Measurements from ENCODE around the gene PRKAR2A. TPM values are rescaled to one million over a fixed set of nuclear protein-coding genes. Genes with fewer than 3 reads are reported as not detected.

Gene PRKAR2A
- total RNA-seq, 1 donor: 47.4 TPM

DNA sequence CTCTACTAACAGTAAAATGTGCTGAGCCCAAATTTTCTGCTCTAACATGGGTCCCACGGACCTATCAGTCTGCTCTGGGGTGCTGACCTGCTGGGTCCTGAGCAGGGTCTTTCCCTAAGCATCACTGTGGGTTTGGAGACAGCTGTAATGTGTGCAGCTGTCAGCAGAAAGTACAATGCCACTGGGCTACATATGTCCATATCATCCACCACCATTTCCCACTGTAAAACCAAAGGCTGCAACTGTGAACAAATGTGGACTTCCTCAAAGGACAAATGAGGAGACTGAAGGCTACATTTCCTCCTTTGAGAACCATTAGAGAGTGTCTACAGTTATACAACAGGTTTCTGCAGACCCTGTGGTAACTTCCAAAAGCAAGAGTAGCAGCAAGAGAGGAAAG lies 96.8 kb downstream of the PRKAR2A start:
- Histone ChIP-seq H3K4me3 (ENCODE audit: insufficient read depth, low read length) (no peak overlapping the region), H4K20me1 (ENCODE audit: insufficient read depth, low read length) (no peaks in the 10 kb centered on the region), H2AFZ (ENCODE audit: low read length) (no peak overlapping the region), H3K9me3 (ENCODE audit: low read depth, low read length) (no peaks in the 10 kb centered on the region), H3K4me2 (ENCODE audit: insufficient read depth, low read length) (no peak overlapping the region), H3K27me3 (ENCODE audit: insufficient read depth, low read length) (no peaks in the 10 kb centered on the region), H3K36me3 (ENCODE audit: insufficient read depth, low read length) (peaks cover 38% of the 10 kb centered on the region), H3K4me1 (ENCODE audit: insufficient read depth, low read length) (no peaks in the 10 kb centered on the region), H3K27ac (ENCODE audit: low read depth, low read length) (no peak overlapping the region), H3K79me2 (ENCODE audit: insufficient read depth, low read length) (no peaks in the 10 kb centered on the region)
- no peak for DNase-seq (ENCODE audit: insufficient read length, low spot score, missing footprints)
- TF ChIP-seq, protein P1, sequence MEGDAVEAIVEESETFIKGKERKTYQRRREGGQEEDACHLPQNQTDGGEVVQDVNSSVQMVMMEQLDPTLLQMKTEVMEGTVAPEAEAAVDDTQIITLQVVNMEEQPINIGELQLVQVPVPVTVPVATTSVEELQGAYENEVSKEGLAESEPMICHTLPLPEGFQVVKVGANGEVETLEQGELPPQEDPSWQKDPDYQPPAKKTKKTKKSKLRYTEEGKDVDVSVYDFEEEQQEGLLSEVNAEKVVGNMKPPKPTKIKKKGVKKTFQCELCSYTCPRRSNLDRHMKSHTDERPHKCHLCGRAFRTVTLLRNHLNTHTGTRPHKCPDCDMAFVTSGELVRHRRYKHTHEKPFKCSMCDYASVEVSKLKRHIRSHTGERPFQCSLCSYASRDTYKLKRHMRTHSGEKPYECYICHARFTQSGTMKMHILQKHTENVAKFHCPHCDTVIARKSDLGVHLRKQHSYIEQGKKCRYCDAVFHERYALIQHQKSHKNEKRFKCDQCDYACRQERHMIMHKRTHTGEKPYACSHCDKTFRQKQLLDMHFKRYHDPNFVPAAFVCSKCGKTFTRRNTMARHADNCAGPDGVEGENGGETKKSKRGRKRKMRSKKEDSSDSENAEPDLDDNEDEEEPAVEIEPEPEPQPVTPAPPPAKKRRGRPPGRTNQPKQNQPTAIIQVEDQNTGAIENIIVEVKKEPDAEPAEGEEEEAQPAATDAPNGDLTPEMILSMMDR (IDR thresholded peaks at IDR 0.05; ENCODE audit: extremely low read depth, low read depth, low read length): no peak

DNA sequence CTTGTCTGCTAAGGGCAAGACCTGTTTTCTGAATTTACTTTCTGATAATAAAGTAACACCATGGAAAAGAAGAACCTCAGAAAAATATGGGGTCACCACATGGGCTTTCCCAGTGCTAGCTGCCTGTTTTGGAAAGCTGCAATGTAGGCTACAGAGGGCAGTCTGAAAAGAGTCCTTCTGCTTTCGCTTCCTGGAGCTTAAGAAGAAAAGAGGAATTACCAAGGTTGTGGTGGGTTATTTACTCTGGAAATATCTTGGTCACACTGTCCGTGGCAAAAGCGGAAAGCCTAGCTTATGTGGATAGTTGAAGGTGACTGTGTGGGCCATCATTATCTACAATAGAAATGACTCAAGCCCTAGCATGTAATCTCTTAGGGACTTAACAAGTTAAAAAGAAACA lies 98.9 kb downstream of the PRKAR2A start:
- Histone ChIP-seq H3K4me2 (ENCODE audit: insufficient read depth, low read length) (no peak overlapping the region), H3K27me3 (ENCODE audit: insufficient read depth, low read length) (no peaks in the 10 kb centered on the region), H3K4me3 (ENCODE audit: insufficient read depth, low read length) (no peak overlapping the region), H4K20me1 (ENCODE audit: insufficient read depth, low read length) (no peaks in the 10 kb centered on the region), H3K36me3 (ENCODE audit: insufficient read depth, low read length) (peaks cover 44% of the 10 kb centered on the region), H3K79me2 (ENCODE audit: insufficient read depth, low read length) (no peaks in the 10 kb centered on the region), H2AFZ (ENCODE audit: low read length) (no peak overlapping the region), H3K9me3 (ENCODE audit: low read depth, low read length) (no peaks in the 10 kb centered on the region), H3K4me1 (ENCODE audit: insufficient read depth, low read length) (no peaks in the 10 kb centered on the region), H3K27ac (ENCODE audit: low read depth, low read length) (no peak overlapping the region)
- TF ChIP-seq, protein P1 (IDR thresholded peaks at IDR 0.05; ENCODE audit: extremely low read depth, low read depth, low read length): no peak
- DNase-seq (ENCODE audit: insufficient read length, low spot score, missing footprints): no peak

DNA sequence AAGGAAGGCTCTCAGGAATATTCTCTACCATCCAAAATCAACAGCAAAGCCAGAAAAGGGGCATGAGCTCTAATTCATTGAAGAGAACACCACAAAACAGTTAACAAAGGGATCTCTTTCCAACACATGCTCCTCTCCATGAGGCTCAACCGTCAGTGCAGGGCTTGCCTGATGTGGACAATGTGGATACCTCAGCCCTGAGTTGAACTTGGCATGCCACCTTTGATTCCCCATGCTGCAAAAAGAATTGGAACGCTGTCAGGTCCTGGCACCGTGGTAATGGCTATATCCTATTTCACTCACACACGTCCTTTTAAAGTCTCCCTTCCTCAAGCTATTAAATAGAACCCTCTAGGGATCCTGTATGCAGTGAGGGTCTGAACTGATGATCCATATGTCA lies 100.0 kb downstream of the PRKAR2A start:
- Histone ChIP-seq H3K36me3 (ENCODE audit: insufficient read depth, low read length) (peaks cover 44% of the 10 kb centered on the region), H3K27me3 (ENCODE audit: insufficient read depth, low read length) (no peaks in the 10 kb centered on the region), H3K4me1 (ENCODE audit: insufficient read depth, low read length) (no peaks in the 10 kb centered on the region), H3K4me2 (ENCODE audit: insufficient read depth, low read length) (no peak overlapping the region), H3K4me3 (ENCODE audit: insufficient read depth, low read length) (no peak overlapping the region), H3K79me2 (ENCODE audit: insufficient read depth, low read length) (no peaks in the 10 kb centered on the region), H2AFZ (ENCODE audit: low read length) (no peak overlapping the region), H3K27ac (ENCODE audit: low read depth, low read length) (no peak overlapping the region), H3K9me3 (ENCODE audit: low read depth, low read length) (no peaks in the 10 kb centered on the region), H4K20me1 (ENCODE audit: insufficient read depth, low read length) (no peaks in the 10 kb centered on the region)
- DNase-seq (ENCODE audit: insufficient read length, low spot score, missing footprints): no peak
- TF ChIP-seq, protein P1 (IDR thresholded peaks at IDR 0.05; ENCODE audit: extremely low read depth, low read depth, low read length): no peak

DNA sequence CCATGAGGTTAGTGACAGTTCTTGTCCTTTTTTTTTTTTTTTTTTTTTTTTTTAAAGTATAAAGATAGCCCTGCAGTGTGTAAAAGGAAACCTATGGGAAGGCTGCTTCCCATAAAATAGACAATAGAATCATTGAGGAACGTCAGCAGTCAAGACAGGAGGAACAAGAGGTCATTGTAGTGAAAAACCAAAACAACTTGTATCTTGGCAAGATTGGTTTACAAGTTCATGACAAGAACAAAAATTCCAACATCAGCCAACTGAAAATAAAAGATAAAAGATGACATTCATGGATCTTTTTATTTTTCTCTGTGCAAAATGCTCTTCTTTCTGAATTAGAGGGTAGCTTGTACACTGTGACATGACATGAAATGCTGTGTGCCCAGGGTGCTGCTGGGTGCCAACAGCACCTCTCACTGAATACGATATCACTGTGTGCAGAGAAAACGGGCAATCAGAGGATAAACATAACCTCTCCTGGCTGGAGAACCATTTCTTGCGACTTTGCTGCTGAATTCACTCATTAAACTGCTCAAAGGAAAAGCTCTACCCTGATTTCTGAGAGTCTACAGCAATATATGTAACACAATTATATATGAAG lies 100.6 kb downstream of the PRKAR2A start:
- H3K9me3 ChIP-seq (ENCODE audit: low read depth, low read length): no peaks in the 10 kb centered on the region
- H3K27me3 ChIP-seq (ENCODE audit: insufficient read depth, low read length): no peaks in the 10 kb centered on the region
- peaks cover 39% of the 10 kb centered on the region for H3K36me3 ChIP-seq (ENCODE audit: insufficient read depth, low read length)
- no peaks in the 10 kb centered on the region for H3K79me2 ChIP-seq (ENCODE audit: insufficient read depth, low read length)
- H3K4me3 ChIP-seq (ENCODE audit: insufficient read depth, low read length): no peak overlapping the region
- H2AFZ ChIP-seq (ENCODE audit: low read length): no peak overlapping the region
- H3K4me2 ChIP-seq (ENCODE audit: insufficient read depth, low read length): no peak overlapping the region
- H4K20me1 ChIP-seq (ENCODE audit: insufficient read depth, low read length): no peaks in the 10 kb centered on the region
- H3K4me1 ChIP-seq (ENCODE audit: insufficient read depth, low read length): no peaks in the 10 kb centered on the region
- H3K27ac ChIP-seq (ENCODE audit: low read depth, low read length): no peak overlapping the region
- no peak for DNase-seq (ENCODE audit: insufficient read length, low spot score, missing footprints)
- TF ChIP-seq, protein P1 (IDR thresholded peaks at IDR 0.05; ENCODE audit: extremely low read depth, low read depth, low read length): no peak

All from osteoblast (primary cell).